ENCODE measurements around the gene ISOC2. TPM values are rescaled to one million over a fixed set of nuclear protein-coding genes. Genes with fewer than 3 reads are reported as not detected.
A peak's percentile ranks its signal among the peaks of the same experiment; 100 is the strongest.

ISOC2 gene
- total and polyA plus RNA-seq, 9 of the 15 experiments (the other 6 are each of a cell fraction or from before 2014, with no cell fraction given), result 1.2 to 229 (median 58.3) TPM

- TF ChIP-seq AFF4 (CRISPR knock-in tag; IDR thresholded peaks at IDR 0.05) (peak; percentile 98), CBFA2T2 (conservative IDR thresholded peaks at IDR 0.05) (no peak), LARP7 (IDR thresholded peaks at IDR 0.05) (no peak), GATAD2B (IDR thresholded peaks at IDR 0.05; ENCODE audit: borderline replicate concordance) (no peak), MAX (CRISPR knock-in tag; IDR thresholded peaks at IDR 0.05) (peak; percentile 100)
Observed at GRCh38 chr19:55503502-55504251, 42.2 kb upstream of the ISOC2 start (continued).

DNA sequence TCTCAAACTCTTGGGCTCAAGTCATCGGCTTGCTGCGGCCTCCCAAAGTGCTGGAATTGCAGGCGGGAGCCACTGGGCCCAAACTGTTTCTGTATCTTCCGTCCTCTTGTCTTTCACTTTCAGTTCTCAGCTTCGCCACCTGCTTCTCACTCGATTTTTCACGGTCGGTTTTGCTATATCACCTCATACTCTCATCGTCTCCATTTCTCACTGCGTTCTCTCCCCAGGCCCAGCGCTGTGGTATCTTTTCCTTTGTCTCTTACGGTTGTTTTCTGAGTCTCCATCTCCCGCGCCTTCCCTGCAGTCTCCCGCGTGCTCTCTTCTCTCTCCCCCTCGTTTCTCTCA, 41.7 kb upstream of the ISOC2 start:
- Histone ChIP-seq H3K4me2 (ENCODE audit: insufficient read depth, low read length) (no peak overlapping the region), H4K20me1 (replicated peaks; ENCODE audit: control insufficient read depth, insufficient read depth, low read length) (no peaks in the 10 kb centered on the region; the same call in 1 of the 2 replicates), H3K9me1 (ENCODE audit: control insufficient read depth, insufficient read depth, low read length) (no peaks in the 10 kb centered on the region), H3K27ac (ENCODE audit: extremely low read depth, low read depth, low read length) (peak overlapping the region; percentile 61; the same call in 2 of the 3 replicates), H3K4me1 (replicated peaks in 1 of 2; ENCODE audit: control insufficient read depth in 2 of 2, insufficient read depth in 2 of 2, low read length in 2 of 2) (peaks cover 9 to 24% of the 10 kb centered on the region in 2 experiments), H2AFZ (ENCODE audit: low read depth, low read length) (peak overlapping the region; percentile 97), H3K9ac (ENCODE audit: insufficient read depth in 1 of 2, low read depth in 2 of 2, low read length in 2 of 2) (peak overlapping the region; percentile 49 to 82; a peak in 3 of 4 replicates), H3K27me3 (ENCODE audit: control insufficient read depth in 2 of 2, insufficient read depth in 2 of 2, low read length in 2 of 2) (no peaks in the 10 kb centered on the region; a peak in 1 of 5 replicates), H3K36me3 (ENCODE audit: control insufficient read depth, insufficient read depth, low read length) (no peaks in the 10 kb centered on the region), H3K9me3 (replicated peaks; ENCODE audit: control insufficient read depth, insufficient read depth, low read depth, low read length) (no peaks in the 10 kb centered on the region; the same call in 1 of the 2 replicates), H3K4me3 (no peak overlapping the region), H3K79me2 (ENCODE audit: control insufficient read depth, insufficient read depth, low read length) (no peaks in the 10 kb centered on the region)
- intact Hi-C loops (cut with micrococcal nuclease) (loop anchor here (10.0 kb wide), 1 partner anchor 348 kb away; the partner anchor contains the start of gene TNNI3), in situ Hi-C loops (cut with MboI) (no loop called here)
- ATAC-seq (no peak), DNase-seq (ENCODE audit: extremely low read depth in 1 of 4, low spot score in 3 of 4) (no peak), FAIRE-seq (no peak)
- ChIA-PET POLR2A (interaction anchor here (0.6 to 1.9 kb wide), 3 partner anchors 9 to 97 kb away, joined by 3 to 11 read pairs (median 10); partner anchors contain the start of gene UBE2S), CTCF (ENCODE audit: low intra/inter-chr PET ratio) (interaction anchor here (1.1 to 1.3 kb wide), 2 partner anchors 50 to 358 kb away, joined by 3 to 6 read pairs; no protein-coding TSS in a partner anchor)
- TSS peak; percentile 76 for BruUV-seq (replicated peaks)
- WGBS (ENCODE audit: insufficient coverage, low coverage, missing lambda C conversion rate), result 88% methylated on average over 10 of the region's 17 CpGs
- no peak for TF ChIP-seq ESRRA (IDR thresholded peaks at IDR 0.05; ENCODE audit: borderline replicate concordance, low read depth)
- TF ChIP-seq, protein P1, sequence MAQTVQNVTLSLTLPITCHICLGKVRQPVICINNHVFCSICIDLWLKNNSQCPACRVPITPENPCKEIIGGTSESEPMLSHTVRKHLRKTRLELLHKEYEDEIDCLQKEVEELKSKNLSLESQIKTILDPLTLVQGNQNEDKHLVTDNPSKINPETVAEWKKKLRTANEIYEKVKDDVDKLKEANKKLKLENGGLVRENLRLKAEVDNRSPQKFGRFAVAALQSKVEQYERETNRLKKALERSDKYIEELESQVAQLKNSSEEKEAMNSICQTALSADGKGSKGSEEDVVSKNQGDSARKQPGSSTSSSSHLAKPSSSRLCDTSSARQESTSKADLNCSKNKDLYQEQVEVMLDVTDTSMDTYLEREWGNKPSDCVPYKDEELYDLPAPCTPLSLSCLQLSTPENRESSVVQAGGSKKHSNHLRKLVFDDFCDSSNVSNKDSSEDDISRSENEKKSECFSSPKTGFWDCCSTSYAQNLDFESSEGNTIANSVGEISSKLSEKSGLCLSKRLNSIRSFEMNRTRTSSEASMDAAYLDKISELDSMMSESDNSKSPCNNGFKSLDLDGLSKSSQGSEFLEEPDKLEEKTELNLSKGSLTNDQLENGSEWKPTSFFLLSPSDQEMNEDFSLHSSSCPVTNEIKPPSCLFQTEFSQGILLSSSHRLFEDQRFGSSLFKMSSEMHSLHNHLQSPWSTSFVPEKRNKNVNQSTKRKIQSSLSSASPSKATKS (CRISPR knock-in tag; IDR thresholded peaks at IDR 0.05), result no peak
- TF ChIP-seq, protein P2, sequence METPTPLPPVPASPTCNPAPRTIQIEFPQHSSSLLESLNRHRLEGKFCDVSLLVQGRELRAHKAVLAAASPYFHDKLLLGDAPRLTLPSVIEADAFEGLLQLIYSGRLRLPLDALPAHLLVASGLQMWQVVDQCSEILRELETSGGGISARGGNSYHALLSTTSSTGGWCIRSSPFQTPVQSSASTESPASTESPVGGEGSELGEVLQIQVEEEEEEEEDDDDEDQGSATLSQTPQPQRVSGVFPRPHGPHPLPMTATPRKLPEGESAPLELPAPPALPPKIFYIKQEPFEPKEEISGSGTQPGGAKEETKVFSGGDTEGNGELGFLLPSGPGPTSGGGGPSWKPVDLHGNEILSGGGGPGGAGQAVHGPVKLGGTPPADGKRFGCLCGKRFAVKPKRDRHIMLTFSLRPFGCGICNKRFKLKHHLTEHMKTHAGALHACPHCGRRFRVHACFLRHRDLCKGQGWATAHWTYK (CRISPR knock-in tag; IDR thresholded peaks at IDR 0.05), result no peak
- no peak for TF ChIP-seq WHSC1 (IDR thresholded peaks at IDR 0.05; ENCODE audit: low read length)
- no peak for TF ChIP-seq MEF2A (IDR thresholded peaks at IDR 0.05; ENCODE audit: control insufficient read depth, low read depth, low read length)
- TF ChIP-seq ZNF766 (CRISPR knock-in tag; conservative IDR thresholded peaks at IDR 0.05), result 0 out of 2 replicates have a peak, but pooled peaks have one; percentile 1
- no peak for TF ChIP-seq FOSL1 (tag; conservative IDR thresholded peaks at IDR 0.05)
- TF ChIP-seq ARHGAP35 (IDR thresholded peaks at IDR 0.05; ENCODE audit: partially characterized antibody), result no peak
